ENCODE data around the gene GTF2E1. TPM values are rescaled to one million over a fixed set of nuclear protein-coding genes. Genes with fewer than 3 reads are reported as not detected.
"Not testable (repeated sequence)": the region's sequence is repeated elsewhere in the genome, so short reads cannot be mapped to it uniquely, and the experiment has no call there.

The GTF2E1 gene
- total RNA-seq, 1 donor from 2014 or later: 9.1 TPM

GRCh38 chr3:120726791-120727190, 15.8 kb upstream of the GTF2E1 start:
- no peaks in the 10 kb centered on the region for H3K27me3 ChIP-seq
- TF ChIP-seq CTCF (IDR thresholded peaks at IDR 0.05) (no peak), POLR2A (IDR thresholded peaks at IDR 0.05) (no peak), POLR2AphosphoS5 (IDR thresholded peaks at IDR 0.05; ENCODE audit: insufficient read depth in 1 of 2, low read depth in 1 of 2) (no peak)
- peaks cover 0 to 4% of the 10 kb centered on the region in 2 donors for H3K36me3 ChIP-seq
- intact Hi-C loops (cut with DNase I): no loop called here
- no peak for DNase-seq (ENCODE audit: extremely low spot score in 2 of 2)
- H3K4me3 ChIP-seq: no peak overlapping the region
- no peaks in the 10 kb centered on the region for H3K4me1 ChIP-seq
- H3K9me3 ChIP-seq: no peaks in the 10 kb centered on the region
- H3K27ac ChIP-seq: no peak overlapping the region

DNA sequence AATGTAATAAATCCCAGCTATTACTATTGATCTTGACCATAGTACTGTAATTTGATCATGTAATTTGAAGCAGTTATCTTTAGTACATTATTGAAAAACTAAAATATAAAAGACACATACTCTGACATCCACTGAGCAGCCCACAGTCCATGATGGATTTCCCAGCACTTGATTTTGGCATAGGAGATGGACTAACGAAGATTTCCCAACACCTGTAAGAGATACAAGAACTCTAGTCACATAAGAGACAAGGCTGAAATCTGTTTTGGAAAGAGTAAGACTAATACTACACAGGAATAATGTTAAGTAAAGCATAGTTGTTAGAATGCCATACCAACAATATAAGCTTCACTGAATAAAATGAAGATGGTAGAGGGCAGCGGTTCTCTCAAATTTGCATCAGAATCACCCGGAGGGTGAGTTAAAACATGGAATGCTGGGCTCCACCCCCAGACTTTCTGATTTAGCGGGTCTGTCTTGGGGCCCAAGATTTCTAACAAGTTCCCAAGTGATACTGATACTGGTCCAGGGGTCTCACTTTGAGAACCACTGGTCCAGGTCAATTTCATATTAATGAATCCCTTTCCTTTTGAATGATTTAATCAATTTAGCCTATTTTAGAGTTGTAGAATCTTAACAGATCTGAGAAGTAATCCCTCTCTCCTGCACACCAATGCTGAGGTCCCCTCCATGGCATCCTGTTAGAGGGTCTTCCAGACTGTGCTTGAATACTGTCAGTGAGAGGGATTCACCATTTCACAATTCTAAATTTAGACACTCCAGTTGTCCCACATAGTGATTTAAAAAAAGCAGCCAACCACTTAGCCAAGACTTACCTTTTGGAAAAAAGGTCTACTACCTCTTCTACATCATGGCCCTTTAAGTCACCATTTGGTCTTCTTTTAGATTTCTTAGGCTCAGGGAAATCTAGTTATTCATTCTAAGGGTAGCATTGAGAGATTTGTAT, 11.7 kb upstream of the GTF2E1 start:
- H3K4me1 ChIP-seq: no peaks in the 10 kb centered on the region
- DNase-seq (ENCODE audit: extremely low spot score in 2 of 2): no peak
- TF ChIP-seq POLR2AphosphoS5 (IDR thresholded peaks at IDR 0.05; ENCODE audit: insufficient read depth in 1 of 2, low read depth in 1 of 2): no peak
- TF ChIP-seq POLR2A (IDR thresholded peaks at IDR 0.05): no peak
- no peak for TF ChIP-seq CTCF (IDR thresholded peaks at IDR 0.05)
- no peaks in the 10 kb centered on the region for H3K9me3 ChIP-seq
- H3K36me3 ChIP-seq: peaks cover 0 to 4% of the 10 kb centered on the region in 2 donors
- no peaks in the 10 kb centered on the region for H3K27me3 ChIP-seq
- H3K27ac ChIP-seq: no peak overlapping the region
- no peak overlapping the region for H3K4me3 ChIP-seq
- intact Hi-C loops (cut with DNase I): no loop called here

- H3K36me3 ChIP-seq; H3K9me3 ChIP-seq; H3K27ac ChIP-seq; H3K27me3 ChIP-seq; H3K4me1 ChIP-seq; intact Hi-C loops (cut with DNase I); DNase-seq (ENCODE audit: extremely low spot score in 2 of 2); H3K4me3 ChIP-seq: not testable (repeated sequence)
Observed at GRCh38 chr3:120738006-120738405, 4.5 kb upstream of the GTF2E1 start.

- H3K27ac ChIP-seq: no peak overlapping the region
- intact Hi-C loops (cut with DNase I): loop anchor here (10.0 kb wide), 2 partner anchors 147 to 647 kb away; partner anchors contain the start of genes GSK3B and NDUFB4
- no peak for TF ChIP-seq CTCF (IDR thresholded peaks at IDR 0.05)
- no peak for TF ChIP-seq POLR2AphosphoS5 (IDR thresholded peaks at IDR 0.05; ENCODE audit: insufficient read depth in 1 of 2, low read depth in 1 of 2)
- TF ChIP-seq POLR2A (IDR thresholded peaks at IDR 0.05): no peak
Observed at GRCh38 chr3:120741320-120741719, 1.2 kb upstream of the GTF2E1 start.

DNA sequence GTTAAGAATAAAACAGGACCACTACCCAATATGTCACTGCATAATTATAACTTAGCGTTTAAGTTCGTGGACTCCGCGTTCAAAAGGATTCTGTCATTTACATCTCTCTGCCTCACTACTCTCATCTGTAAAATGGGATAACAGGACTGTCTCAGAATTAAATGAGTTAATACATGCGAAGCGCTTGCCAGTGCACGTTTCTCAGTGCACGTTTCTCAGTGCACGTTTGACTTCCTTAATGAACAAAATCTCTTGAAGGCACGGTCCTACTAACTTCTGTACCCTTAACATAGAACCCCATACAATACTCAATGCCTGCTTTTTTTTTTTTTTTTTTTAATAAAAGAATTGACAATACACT, 727 bp upstream of the GTF2E1 start:
- H3K27ac ChIP-seq: peak overlapping the region; percentile 94
- no peaks in the 10 kb centered on the region for H3K27me3 ChIP-seq
- H3K9me3 ChIP-seq: no peaks in the 10 kb centered on the region
- intact Hi-C loops (cut with DNase I): loop anchor here (10.0 kb wide), 2 partner anchors 147 to 647 kb away; partner anchors contain the start of genes GSK3B and NDUFB4
- no peak for DNase-seq (ENCODE audit: extremely low spot score in 2 of 2)
- H3K36me3 ChIP-seq: no peaks in the 10 kb centered on the region
- peaks cover 12% of the 10 kb centered on the region for H3K4me1 ChIP-seq
- TF ChIP-seq CTCF (IDR thresholded peaks at IDR 0.05) (no peak), POLR2AphosphoS5 (IDR thresholded peaks at IDR 0.05; ENCODE audit: insufficient read depth in 1 of 2, low read depth in 1 of 2) (no peak), POLR2A (IDR thresholded peaks at IDR 0.05) (no peak)
- peak overlapping the region; percentile 72 to 83 for H3K4me3 ChIP-seq

More at GRCh38 chr3:120741320-120741719, 1.2 kb upstream of the GTF2E1 start:
- H3K36me3 ChIP-seq: no peaks in the 10 kb centered on the region
- peak overlapping the region in 1 of 2 donors; percentile 83 for H3K4me3 ChIP-seq
- peaks cover 12% of the 10 kb centered on the region for H3K4me1 ChIP-seq
- no peak for DNase-seq (ENCODE audit: extremely low spot score in 2 of 2)
- H3K27me3 ChIP-seq: no peaks in the 10 kb centered on the region
- H3K9me3 ChIP-seq: no peaks in the 10 kb centered on the region

All from vagina (tissue), 2 donors.